Dedifferentiated amniotic fluid mesenchymal stem cell (primary cell): ENCODE results near the gene TEAD1.

Experiments used
- DNase-seq: peaks from one replicate; pipeline ENCODE4 v3.0.0-alpha.2; 2016; ENCODE audit errors: extremely low spot score

TEAD1 gene

DNA sequence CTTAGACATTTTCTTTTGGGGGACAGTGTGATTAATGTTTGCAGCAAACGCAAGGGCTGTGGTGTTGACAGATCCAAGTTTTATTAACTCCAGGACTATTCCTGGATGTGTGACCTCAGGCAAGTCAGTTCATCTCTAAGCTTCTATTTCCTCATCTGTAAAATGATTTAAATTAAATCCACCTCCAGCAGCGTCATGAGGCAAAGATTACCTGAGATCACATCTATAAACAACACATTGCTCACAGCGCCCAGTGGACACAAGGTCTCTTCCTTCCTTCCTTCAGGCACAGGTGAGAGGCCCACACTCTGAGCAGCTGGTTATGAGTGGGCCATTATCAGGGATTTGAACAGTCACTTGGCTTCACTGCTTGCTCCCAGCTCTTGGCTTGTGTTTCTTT is 223.6 kb downstream of the TEAD1 start:
- no peak for DNase-seq

DNA sequence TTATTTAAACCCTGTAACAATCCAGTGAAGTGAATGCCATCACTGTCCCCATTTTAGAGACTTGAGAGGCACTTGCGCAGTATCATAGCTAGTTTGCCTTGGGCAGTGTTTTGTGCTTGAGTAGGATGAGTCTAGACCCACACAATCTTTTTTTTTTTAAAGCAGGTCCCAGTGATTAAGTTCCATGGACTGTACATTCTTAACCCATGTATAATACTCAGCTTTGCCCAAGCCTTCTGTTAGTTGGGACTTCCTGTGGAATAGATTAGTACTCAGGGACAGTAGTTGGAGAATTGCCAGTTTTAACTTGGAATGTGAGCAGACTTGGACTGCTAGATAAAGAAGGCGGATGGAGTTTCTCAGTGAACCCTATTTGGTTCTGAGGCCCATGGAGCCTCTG is 226.3 kb downstream of the TEAD1 start:
- DNase-seq, result peak; percentile 90

- DNase-seq, result no peak
These were observed 227.1 kb downstream of the TEAD1 start for GRCh38 chr11:12901272-12901671.

DNA sequence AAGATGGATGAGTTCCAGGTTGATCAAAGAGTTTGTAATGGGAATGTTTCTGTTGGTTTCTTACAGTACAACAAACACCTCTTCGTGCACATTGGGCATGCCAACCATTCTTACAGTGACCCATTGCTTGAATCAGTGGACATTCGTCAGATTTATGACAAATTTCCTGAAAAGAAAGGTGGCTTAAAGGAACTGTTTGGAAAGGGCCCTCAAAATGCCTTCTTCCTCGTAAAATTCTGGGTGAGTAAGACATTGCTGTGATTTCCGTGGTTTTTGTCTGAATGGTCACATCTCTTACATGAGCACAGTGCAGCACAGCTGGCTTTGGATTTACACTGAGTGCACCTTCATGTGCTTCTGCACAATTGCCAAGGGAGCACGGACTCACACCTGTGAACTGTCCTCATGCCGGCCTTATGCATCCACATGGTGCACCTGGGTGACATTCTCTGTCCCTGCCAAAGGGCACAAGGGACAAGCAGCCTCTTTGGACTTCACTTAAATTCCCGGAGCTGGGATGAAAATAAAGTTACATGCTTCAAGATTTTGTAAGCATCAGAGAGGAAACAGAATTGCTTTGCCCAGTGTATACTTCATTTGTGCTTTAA is 227.8 kb downstream of the TEAD1 start:
- no peak for DNase-seq

- DNase-seq, result no peak
These were observed 228.7 kb downstream of the TEAD1 start for GRCh38 chr11:12902791-12903486.

GRCh38 chr11:12905435-12905834 is 231.2 kb downstream of the TEAD1 start:
- DNase-seq, result no peak

GRCh38 chr11:12906501-12906900 is 232.3 kb downstream of the TEAD1 start:
- peak; percentile 48 for DNase-seq

DNA sequence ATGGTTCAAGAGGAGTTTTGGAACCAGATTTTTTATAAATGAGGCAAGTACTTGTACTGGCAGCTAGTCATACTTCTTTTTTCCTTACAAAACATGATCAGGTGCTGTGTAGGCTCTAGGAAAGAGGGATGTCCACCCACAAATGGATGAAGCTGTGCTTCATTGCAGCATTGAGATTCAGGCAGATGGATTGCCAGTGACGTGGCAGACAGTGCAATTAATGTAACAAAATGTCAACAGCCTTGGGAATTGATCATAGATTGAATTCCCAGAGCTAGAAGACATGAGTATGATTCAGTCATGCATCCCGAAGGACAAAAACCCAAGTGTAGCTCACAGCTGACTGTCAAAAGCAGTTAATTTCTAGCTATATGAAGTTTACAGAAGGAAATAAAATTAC is 235.7 kb downstream of the TEAD1 start:
- DNase-seq, result no peak

DNA sequence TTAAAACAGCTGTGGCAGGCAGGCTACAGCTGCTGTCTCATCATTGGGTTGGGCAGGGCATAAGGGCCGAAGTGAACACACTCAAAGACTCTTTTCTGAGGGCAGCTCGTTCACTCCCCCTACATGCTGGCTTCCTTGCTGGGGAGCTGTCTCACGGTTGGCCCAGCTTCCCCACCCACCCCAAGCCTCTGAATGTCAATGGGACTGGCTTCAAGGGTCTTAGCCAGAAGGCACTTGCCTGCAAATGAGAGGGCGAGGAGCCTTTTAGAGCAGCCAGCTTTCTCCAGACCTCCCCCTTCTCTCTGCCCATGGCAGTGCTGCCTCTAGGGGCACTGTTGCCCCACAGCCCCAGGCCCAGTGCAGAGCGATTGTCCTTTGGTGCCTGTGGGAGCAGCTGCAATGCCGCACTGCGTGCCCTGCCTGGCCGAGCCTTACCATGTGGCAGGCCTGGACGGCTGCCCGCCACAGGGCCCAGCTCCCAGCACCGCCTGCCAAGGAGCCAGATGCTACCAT is 240.2 kb downstream of the TEAD1 start:
- DNase-seq, result peak; percentile 51

GRCh38 chr11:12915093-12915492 is 240.9 kb downstream of the TEAD1 start:
- no peak for DNase-seq

GRCh38 chr11:12917822-12918221 is 243.6 kb downstream of the TEAD1 start:
- DNase-seq, result no peak

- DNase-seq, result no peak
These were observed 244.4 kb downstream of the TEAD1 start for GRCh38 chr11:12918667-12919066.

- no peak for DNase-seq
These were observed 248.2 kb downstream of the TEAD1 start for GRCh38 chr11:12922418-12922817.

DNA sequence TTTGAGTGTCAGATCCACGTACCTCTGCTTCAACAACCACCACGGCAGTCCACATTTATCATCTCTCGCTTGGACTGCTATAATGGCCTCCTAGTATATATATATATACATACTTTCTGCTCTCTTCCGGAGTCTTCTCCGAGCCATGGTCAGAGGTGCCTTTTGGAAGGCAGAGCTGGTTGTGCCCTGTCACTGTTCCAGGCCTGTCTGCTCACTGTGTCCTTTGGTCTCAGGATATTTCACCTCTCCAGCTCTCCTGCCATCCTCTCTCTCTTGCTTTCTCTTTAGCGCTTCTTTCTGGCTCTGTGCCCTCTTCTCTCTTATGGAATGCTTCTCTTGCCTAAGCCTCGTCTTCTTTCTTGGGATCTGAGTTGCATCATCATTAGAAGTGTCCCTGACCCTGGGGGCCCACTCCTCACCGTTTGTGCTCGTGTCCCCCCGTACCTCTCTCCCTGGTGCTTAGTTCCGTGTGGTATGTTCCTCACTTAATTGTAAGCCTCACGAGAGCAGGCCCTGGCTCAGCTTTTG is 248.8 kb downstream of the TEAD1 start:
- no peak for DNase-seq

- DNase-seq, result no peak
These were observed 250.4 kb downstream of the TEAD1 start for GRCh38 chr11:12924650-12925049.

DNA sequence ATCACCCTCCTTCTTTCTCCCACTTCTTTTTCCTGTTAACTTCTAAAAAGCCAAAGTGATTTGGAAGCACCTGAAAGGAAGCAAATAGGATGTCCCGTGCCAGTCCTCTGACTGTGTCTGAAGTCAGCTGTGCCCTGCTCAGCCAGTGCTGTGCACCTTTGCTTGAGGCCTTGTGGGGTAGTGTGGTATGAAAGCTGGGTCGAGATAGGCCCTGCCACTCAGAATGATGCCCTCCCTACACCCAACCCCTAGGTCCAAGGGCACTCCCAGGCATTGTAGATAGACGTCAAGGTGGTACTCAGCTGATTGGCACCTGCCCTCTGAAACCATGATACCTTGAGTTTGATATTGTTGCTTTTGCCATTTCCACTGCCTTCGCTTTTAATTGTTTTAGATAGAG is 251.3 kb downstream of the TEAD1 start:
- DNase-seq, result no peak

DNA sequence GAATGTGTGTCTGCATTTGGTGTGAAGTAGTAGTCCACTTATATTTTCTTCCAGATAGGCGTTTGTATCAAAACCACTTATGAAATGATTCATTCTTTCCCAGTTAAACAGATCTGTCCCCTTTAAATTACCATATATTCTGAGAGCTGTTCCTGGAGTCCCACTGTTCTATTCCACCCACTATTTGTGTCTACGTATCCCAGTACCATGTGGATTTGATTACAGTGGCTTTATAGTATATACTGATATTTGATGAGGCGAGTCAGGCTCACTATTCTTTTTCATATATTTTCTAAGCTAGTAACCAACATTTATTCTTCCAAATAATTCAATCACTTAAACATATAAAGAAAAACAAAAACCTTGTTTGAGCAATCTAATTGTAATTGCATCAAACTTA is 253.0 kb downstream of the TEAD1 start:
- DNase-seq, result no peak

DNA sequence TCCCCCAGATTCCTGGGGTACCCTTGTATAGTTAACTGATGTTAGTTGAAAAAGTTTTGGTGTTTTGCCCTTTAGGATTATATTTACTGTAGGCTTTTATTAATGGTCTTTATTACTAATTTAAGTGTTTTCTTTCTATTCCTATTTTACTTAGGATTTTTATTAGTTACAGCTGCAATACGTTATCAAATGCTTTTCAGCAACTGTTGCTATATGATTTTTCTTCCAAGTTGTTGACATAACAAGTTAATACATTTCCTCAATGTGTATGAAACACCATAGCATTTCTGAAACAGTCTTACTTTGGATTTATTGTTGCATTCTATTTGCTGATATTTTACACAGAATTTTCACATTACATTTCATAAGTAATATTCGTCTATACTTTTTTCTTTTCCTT is 253.7 kb downstream of the TEAD1 start:
- DNase-seq, result no peak

GRCh38 chr11:12930850-12931249 is 256.6 kb downstream of the TEAD1 start:
- no peak for DNase-seq

DNA sequence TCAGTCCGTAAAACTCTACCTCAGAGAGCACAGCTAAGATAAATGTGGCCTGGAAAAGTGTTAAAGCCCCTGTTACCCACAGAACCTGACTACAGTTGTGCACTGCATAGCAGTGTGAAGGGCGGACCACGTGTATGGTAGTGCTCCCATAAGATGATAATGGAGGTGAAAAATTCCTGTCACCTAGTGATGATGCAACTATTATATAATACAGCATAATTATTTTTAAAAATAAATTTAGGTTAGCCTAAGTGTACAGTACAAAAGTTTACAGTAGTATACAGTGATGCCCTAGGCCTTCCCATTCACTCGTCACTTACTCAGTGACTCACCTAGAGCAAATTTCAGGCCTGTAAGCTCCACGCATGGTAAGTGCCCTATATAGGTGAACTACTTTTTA is 258.3 kb downstream of the TEAD1 start:
- no peak for DNase-seq

DNA sequence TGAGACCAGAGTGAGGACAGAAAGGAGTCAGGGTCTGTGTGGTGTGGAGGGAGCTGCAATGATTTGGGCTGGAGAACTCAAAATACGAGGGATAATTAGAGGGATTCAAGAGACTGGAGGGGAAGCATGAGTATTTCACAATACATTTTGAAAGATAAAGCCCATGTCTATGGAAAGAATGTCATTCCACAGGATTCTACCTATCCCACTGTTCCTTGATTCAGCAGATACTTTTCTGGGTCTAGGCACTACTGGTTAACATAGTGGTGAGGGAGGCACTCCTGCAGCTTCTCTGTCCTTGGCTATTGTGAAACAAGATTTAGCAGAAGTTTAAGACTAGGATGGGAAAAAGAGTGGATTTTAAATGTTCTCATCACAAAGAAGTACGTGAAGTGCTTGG is 262.0 kb downstream of the TEAD1 start:
- no peak for DNase-seq

DNA sequence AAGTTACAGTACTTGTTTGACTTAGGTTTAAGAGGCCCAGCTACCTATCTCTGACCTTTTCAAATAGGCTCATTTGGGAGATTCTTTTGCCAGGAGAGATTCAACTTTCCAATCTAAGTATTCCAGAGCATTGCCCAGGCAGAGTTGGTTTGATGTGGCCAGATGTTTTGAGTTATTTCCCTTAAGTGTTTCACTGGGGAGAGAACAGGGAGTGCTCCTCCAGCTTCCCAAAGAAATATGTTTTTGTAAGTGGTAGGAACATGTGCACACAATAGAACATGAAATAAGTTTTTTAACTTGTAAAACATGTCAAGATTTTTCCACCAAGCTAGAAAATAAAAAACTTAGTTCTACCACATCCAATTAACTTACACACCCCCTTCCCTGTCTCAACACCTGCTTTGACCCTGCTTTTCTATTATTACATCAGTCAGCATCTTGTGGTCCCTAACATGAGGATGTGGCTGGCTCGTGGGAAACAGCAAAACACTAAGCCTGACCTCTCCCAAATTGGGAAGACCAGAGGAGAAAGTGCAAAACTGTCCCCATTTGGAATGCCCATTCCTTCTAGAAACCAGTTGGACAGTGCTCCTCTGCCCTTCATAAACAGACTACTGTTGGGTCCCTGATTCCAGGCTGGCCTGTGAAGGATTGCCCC is 264.5 kb downstream of the TEAD1 start:
- peak; percentile 58 for DNase-seq

GRCh38 chr11:12941671-12942070 is 267.4 kb downstream of the TEAD1 start:
- DNase-seq, result no peak
